CD4-positive, alpha-beta T cell treated with Interleukin-6 for 4 hours (primary cell): Measurements from ENCODE around the gene PLXNB3.

ENCODE experiments used
- DNase-seq: peaks from one replicate; pipeline ENCODE4 v3.0.0-alpha.2; 2020; ENCODE audit warnings: mixed read lengths

PLXNB3 gene

GRCh38 chrX:153774576-153775292 lies 10.7 kb downstream of the PLXNB3 start:
- DNase-seq, result no peak

DNA sequence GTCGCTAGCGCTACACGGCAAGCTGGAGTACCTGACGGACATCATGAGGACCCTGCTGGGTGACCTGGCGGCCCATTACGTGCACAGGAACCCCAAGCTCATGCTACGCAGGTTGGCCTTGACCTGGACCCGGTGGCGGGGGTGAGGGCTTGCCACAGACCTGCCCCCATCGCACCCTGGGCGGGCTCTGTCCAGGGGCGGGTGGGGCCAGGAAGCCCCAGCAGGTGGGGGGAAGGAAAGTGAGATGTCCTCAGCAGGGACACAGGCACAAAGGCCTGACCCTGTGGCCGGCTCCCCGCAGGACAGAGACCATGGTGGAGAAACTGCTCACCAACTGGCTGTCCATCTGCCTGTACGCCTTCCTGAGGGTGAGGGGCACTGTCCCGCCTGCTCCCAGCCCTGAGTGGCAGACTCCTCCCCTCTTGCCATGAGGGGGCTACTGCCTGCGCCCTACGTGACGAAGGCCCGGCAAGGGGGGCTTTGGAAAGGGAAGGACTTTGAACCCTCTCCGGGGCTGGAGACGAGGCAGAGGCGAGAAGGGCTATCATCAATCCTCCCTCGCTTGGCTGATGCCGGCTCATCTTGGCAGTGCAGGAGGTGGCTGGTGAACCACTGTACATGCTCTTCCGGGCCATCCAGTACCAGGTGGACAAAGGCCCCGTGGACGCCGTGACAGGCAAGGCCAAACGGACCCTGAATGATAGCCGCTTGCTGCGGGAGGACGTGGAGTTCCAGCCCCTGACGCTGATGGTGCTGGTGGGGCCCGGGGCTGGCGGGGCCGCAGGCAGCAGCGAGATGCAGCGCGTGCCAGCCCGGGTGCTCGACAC lies 11.5 kb downstream of the PLXNB3 start:
- peak; percentile 0 for DNase-seq

GRCh38 chrX:153776120-153776599 lies 12.1 kb downstream of the PLXNB3 start:
- peak; percentile 0 for DNase-seq

DNA sequence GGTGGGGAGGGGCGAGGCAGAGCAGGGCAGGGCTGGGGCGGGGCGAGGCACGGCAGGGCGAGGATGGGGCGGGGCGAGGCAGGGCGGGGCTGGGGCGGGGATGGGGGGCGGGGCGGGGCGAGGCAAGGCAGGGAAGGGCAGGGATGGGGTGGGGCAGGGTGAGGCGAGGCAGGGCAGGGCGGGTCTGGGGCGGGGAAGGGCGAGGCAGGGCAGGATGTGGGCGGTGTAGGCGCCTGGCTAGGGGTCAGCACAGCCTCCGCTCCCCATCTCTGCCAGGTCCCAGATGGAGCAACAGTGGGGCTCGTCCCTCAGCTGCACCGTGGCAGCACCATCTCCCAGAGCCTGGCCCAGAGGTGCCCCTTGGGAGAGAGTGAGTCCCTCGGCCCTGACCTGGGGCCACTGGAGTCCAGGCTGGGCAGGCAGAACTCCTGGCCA lies 12.6 kb downstream of the PLXNB3 start:
- DNase-seq, result no peak

GRCh38 chrX:153777261-153778090 lies 13.4 kb downstream of the PLXNB3 start:
- peak; percentile 0 for DNase-seq

DNA sequence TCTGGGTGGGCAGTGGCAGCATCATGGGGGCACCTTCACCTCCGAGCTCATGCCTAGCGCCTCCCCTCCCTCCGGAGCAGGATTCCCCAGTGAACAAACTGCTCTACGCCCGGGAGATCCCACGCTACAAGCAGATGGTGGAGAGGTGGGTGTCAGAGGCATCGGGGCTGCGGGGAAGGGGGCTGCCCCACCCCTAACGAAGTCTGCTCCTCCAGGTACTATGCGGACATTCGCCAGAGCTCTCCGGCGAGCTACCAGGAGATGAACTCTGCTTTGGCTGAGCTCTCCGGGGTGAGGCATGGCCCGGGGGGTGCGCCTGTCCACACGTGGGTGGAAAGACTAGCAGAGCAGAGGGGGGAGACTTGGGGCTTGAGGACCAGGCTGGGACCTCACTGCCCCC lies 14.1 kb downstream of the PLXNB3 start:
- DNase-seq, result no peak

DNA sequence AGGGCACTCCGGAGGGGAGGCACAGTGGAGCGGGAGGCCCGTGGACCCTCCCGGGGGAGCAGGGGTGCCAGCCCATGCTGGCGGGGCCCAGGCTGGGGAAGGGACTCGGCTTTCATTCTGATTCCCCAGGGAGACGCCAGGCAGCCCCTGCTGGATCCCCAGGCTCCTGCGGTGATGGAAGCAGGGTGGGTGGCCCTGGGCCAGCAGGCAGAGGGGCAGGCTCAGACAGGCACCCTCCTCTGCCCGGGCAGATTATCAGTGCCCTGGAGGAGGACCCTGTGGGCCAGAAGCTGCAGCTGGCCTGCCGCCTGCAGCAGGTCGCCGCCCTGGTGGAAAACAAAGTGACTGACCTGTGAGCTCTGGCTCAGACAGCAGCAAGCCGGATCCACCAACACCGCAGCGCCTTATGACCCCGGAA lies 14.6 kb downstream of the PLXNB3 start:
- no peak for DNase-seq

- no peak for DNase-seq
Observed at GRCh38 chrX:153779891-153780677, 16.0 kb downstream of the PLXNB3 start.

DNA sequence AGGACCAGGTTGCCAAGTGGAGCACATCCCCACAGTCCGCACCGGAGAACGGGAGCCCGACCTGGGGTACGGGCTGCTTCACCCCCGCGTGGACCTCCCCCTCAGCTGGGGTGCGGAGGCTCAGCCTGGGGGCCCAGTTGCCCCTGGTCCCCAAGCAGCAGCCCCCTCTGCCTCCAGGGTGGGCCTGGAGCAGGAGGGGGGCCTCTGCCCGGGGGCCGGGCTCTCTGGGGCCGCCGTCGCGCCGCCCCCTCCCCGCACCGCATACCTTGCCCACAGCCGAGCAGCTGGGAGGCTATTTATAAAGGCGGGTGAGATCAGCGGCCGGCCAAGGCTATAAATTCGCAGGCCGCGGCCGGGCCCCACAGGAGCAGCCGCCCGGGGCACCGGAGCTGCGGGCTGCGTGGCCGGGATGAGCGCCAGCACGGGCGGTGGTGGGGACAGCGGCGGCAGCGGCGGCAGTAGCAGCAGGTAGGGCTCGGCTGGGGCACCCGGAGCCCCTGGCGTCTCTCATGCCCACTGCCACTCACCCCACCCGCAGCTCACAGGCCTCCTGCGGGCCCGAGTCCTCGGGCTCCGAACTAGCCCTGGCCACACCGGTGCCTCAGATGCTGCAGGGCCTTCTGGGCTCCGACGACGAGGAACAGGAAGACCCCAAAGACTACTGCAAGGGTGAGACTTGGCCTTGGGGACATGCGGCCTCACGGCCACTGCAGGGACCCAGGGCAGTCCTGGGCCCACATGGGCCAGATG lies 16.8 kb downstream of the PLXNB3 start, which contains the start of gene SRPK3:
SRPK3 (plus strand) TSS at position 364 of the 750 bp plus-strand sequence; CDS start at position 410, 46 bp downstream.
- no peak for DNase-seq

DNA sequence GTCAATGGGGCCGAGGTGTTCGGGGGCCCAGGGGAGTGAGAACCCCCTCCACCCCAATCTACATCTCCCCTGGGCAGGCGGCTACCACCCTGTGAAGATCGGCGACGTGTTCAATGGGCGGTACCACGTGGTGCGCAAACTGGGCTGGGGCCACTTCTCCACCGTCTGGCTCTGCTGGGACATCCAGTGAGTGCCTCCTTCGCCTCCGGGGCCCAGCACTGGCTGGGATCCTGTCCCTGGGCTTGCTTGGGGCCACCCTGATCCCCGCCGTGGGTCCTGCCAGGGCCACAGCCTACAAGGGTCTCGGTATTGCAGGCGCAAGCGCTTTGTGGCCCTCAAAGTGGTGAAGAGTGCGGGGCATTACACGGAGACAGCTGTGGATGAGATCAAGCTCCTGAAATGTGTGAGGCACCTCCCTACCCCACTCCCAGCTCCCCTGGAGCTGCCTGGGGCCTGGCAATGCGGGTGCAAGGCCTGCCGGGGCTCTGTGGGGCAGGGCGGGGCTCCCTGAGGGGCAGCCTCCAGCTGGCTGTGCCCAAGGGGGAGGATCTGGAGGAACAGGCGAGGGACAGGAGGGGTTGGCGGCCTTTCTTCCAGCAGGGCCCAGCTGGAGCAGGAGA lies 17.5 kb downstream of the PLXNB3 start:
- DNase-seq, result no peak

GRCh38 chrX:153782313-153782712 lies 18.3 kb downstream of the PLXNB3 start:
- no peak for DNase-seq

GRCh38 chrX:153782871-153783270 lies 18.8 kb downstream of the PLXNB3 start:
- no peak for DNase-seq

DNA sequence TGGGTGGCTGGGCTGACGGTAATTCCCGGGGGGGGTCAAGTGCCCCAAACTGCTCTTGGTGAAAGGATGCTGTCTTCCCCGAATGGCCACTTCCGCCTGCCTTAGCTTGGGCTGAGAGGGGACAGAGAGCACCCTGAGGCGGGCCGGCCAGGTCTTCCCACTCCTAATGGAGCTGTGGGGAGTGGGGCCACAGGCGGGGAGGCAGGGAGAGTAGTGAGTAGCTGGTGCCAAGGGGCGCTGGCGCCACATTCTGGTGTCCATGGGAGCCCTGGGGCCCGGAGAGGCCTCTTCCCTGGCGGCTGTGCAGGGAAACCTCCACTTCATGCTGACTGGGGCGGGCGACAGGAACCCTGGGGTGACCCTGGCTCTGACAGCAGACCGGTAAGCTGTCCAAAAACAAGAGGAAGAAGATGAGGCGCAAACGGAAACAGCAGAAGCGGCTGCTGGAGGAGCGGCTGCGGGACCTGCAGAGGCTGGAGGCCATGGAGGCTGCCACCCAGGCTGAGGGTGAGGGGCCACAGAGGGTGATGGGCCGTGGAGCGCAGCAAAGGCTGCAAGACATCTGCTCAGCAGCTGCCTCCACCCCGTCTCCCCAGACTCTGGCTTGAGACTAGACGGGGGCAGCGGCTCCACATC lies 19.4 kb downstream of the PLXNB3 start:
- DNase-seq, result no peak

DNA sequence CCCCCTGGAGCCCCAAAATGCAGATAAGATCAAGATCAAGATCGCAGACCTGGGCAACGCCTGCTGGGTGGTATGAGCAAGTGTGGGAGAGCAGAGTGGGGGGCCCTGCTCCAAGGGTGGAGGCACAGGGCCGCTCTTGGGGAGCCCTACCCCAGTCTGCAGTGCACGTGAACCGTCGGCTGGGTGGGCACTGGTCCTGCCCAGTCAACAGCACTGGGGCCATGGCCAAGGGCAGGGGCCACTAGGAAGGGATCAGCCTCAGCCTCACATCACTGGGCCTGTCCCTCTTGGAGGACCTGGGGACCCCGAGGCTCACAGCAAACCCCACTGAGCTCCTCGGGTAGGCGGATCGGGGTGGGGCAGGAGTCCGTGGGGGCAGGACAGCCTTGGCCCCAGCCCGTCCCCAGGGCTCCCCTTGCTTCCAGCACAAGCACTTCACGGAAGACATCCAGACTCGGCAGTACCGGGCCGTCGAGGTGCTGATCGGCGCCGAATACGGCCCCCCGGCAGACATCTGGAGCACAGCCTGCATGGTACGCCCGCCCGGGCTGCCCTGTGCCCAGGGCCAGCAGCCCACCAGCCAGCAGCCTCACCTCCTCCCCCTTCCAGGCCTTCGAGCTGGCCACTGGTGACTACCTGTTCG lies 20.4 kb downstream of the PLXNB3 start:
- DNase-seq, result no peak

DNA sequence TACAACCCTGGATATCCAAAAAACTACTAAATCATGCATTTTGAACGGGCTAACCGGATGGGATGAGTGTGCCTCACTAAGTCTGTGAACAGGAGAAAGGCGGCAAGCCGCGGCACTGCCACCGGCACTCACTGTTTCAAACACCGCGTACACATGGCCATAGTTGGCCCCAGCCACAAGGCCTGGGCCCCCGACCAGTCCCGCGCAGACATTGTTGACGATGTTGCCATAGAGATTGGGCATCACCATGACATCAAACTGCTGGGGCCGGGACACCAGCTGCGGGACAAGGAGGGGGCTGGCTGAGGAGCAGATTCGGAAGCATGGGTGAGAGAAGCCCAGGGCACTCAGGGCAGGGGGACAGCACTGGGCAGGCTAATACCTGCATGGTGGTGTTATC lies 22.6 kb downstream of the PLXNB3 start:
- DNase-seq, result no peak

- no peak for DNase-seq
Observed at GRCh38 chrX:153789654-153790053, 25.6 kb downstream of the PLXNB3 start.

- DNase-seq, result no peak
Observed at GRCh38 chrX:153791104-153791852, 27.2 kb downstream of the PLXNB3 start.

DNA sequence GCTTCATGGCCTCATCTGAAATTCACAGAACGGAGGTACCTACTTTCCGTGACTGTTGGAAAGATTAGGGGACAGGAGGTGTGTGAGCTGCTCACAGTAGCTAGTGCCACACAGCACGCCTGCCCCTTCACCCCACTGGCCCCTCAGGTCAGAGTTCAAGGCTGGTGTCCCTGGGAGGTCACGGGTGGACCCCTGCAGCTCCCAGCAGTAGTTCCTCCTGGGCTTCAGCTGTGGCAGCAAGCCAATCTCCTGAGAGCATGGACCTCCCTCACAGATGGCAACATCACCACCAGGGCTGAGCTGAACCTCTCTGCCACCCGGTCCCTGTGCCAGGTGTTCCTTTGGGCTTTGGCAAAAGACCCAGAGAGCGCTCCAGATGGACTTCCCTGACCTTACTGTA lies 28.3 kb downstream of the PLXNB3 start:
- no peak for DNase-seq

GRCh38 chrX:153793291-153793690 lies 29.2 kb downstream of the PLXNB3 start:
- no peak for DNase-seq
